Duodenal mucosa (tissue), 2 donors: ENCODE data around the gene FBXO38.
"Not testable (repeated sequence)": the region's sequence is repeated elsewhere in the genome, so short reads cannot be mapped to it uniquely, and the experiment has no call there.

Experiments used
- H3K27ac ChIP-seq: one replicate; pipeline ENCODE4 v1.7.0; 2013; ENCODE audit warnings: low read depth, low read length
- H3K27me3 ChIP-seq, 2 donors: one replicate each; pipeline ENCODE4 v1.7.0; 2013; ENCODE audit warnings: low read length in 2 of 2, control low read depth in 1 of 2; ENCODE audit not compliant: insufficient read depth in 2 of 2, control insufficient read depth in 1 of 2
- H3K36me3 ChIP-seq, 2 donors: one replicate each; pipeline ENCODE4 v1.7.0; 2013; ENCODE audit warnings: low read length in 2 of 2, control low read depth in 1 of 2; ENCODE audit not compliant: insufficient read depth in 2 of 2, control insufficient read depth in 1 of 2
- H3K4me1 ChIP-seq, 2 donors: one replicate each; pipeline ENCODE4 v1.7.0; 2013; ENCODE audit warnings: low read length in 2 of 2, control low read depth in 1 of 2; ENCODE audit not compliant: insufficient read depth in 2 of 2, control insufficient read depth in 1 of 2
- H3K4me3 ChIP-seq, 2 donors: one replicate each; pipeline ENCODE4 v1.7.0; 2013; ENCODE audit warnings: low read length in 2 of 2, low read depth in 1 of 2
- H3K9ac ChIP-seq, 2 donors: one replicate each; pipeline ENCODE4 v1.7.0; 2013; ENCODE audit warnings: low read length in 2 of 2, low read depth in 1 of 2
- H3K9me3 ChIP-seq, 2 donors: one replicate each; pipeline ENCODE4 v1.7.0; 2013; ENCODE audit warnings: low read length in 2 of 2, control low read depth in 1 of 2; ENCODE audit not compliant: control insufficient read depth in 1 of 2

Gene FBXO38

DNA sequence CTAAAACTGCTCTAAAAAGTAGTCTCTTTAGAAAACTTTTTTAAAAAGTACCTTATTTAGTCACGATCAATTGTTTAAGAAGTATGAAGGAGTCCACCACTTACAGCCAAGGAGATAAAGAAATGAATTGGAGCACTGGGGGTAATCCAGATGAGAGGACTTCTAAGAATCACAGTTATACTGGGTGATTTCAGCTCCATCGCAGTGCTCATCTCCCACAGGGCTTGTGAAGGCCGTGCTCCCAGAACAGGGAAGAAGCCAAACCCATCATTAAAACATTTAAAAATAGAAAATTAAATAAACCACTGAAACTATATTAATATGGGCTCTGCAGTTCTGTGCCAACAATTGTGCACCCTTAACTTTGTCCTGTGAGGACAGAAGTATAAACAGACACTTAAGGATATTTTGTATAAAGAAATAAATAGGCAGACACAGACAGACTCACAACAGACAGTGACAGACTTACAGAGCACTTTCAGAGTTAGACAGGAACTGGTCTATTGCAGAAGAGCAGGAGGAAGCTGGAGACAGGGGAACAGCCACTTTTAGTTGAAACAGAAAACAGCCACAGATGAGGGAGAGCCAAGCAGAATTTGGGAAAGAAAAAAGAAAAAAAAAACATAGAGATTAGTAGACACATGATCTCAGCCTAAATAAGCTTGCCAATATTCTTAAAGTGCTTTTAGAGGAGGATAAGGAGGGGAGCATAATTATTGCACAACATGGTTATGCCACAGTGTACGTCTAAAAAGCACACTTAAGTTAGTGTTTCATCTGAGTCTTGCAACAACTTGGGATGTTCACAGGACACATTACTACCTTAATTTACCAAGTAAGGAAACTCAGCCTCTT lies 81.8 kb downstream of the FBXO38 start:
- Histone ChIP-seq H3K9me3 (no peaks in the 10 kb centered on the region), H3K4me1 (no peaks in the 10 kb centered on the region), H3K36me3 (no peaks in the 10 kb centered on the region), H3K9ac (no peak overlapping the region), H3K27ac (no peak overlapping the region), H3K27me3 (no peaks in the 10 kb centered on the region), H3K4me3 (no peak overlapping the region)

DNA sequence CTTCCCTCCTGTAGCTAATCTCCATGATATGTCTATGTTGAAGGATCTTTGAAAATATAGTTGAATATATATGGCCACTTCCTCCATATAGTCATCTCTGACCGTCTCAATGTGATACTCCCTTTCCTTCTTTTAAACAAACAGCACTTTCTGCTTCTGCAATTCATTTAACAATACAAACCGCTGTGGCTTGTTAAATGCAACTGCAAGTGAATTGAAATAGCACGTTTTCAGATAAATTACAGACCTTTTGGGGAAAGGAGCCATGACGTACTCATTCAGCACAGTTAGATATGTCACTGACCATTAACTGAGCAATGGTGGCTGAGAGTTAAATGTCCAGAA lies 82.5 kb downstream of the FBXO38 start:
- no peak overlapping the region for H3K9ac ChIP-seq
- H3K9me3 ChIP-seq, result no peaks in the 10 kb centered on the region
- no peaks in the 10 kb centered on the region for H3K4me1 ChIP-seq
- no peak overlapping the region for H3K4me3 ChIP-seq
- no peaks in the 10 kb centered on the region for H3K36me3 ChIP-seq
- no peak overlapping the region for H3K27ac ChIP-seq
- no peaks in the 10 kb centered on the region for H3K27me3 ChIP-seq

DNA sequence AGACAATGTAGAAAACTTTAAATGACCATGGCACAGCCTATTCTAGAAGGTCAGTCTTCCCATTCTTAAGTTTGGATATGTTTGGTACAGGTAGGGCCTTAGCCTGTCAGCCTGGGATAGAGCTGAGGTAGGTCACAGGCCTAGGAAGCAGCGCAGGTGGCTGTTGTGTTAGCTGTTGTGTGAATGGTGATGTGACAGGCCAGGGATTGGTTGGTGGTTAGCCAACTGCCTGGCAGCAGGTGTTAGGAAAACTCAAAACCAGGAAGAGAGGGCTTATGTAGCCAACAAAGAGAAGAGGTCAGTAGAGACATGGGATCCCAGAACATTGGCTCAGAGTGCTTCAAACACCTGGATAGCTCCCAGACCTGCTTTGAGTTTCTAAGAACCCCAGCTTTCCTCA lies 84.2 kb downstream of the FBXO38 start:
- no peaks in the 10 kb centered on the region for H3K9me3 ChIP-seq
- H3K4me1 ChIP-seq, result no peaks in the 10 kb centered on the region
- no peak overlapping the region for H3K27ac ChIP-seq
- no peaks in the 10 kb centered on the region for H3K36me3 ChIP-seq
- no peaks in the 10 kb centered on the region for H3K27me3 ChIP-seq
- no peak overlapping the region for H3K9ac ChIP-seq
- H3K4me3 ChIP-seq, result no peak overlapping the region

DNA sequence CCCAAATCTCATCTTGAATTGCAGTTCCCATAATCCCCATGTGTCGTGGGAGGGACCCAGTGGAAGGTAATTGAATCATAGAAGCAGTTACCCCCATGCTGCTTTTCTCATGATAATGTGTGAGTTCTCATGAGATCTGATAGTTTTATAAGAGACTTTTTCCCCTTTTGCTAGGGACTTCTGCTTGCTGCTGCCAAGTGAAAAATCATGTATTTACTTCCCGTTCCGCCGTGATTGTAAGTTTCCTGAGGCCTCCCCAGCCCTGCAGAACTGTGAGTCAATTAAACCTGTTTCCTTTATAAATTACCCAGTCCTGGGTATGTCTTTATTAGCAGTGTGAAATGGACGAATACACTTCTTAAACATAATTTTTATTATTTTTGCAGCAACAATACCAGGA lies 85.0 kb downstream of the FBXO38 start:
- not testable (repeated sequence) for H3K27ac ChIP-seq, H3K27me3 ChIP-seq, H3K36me3 ChIP-seq, H3K4me1 ChIP-seq, H3K9me3 ChIP-seq, H3K4me3 ChIP-seq, H3K9ac ChIP-seq

DNA sequence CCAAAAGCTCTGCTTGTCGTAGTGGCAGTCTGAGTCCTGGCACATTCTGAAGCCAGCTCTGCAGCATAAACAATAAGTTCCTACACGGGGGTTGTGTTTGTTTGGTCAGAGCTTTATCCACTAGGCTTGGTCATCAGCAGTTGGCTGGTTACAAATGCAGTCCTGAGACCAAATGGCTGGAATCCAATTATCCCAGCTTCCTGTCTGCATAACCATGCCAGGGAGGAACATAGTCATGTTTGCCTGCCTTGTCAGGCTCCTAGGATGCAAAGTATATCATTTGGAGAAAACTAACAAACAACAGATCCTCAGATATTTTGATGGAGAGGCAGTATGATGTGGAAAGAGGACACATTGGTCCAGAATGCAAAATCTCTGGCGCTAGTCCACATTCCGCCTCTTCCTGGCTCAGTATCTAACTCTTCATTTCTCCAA lies 85.8 kb downstream of the FBXO38 start:
- H3K4me1 ChIP-seq, result no peaks in the 10 kb centered on the region
- H3K9me3 ChIP-seq, result no peaks in the 10 kb centered on the region
- no peak overlapping the region for H3K27ac ChIP-seq
- no peak overlapping the region for H3K4me3 ChIP-seq
- no peaks in the 10 kb centered on the region for H3K36me3 ChIP-seq
- H3K9ac ChIP-seq, result no peak overlapping the region
- H3K27me3 ChIP-seq, result no peaks in the 10 kb centered on the region

DNA sequence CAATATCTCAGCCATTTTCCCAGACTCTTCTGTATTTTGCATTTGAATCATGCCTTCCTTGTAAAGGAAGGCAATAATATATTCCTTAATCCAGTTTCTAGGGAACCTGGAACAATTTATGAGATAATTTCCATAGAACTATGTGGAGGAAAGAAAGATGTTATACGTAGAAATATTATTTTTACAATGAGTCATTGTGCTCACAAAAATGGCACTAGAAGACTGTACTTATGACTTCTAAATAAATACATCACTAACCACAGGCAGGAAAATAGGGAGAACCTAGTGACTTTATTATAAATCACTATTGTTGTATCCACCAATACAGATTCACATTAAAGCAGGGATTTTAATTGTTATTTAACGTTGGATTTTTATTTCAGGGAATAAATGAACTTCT lies 87.6 kb downstream of the FBXO38 start:
- H3K4me3 ChIP-seq, result no peak overlapping the region
- no peaks in the 10 kb centered on the region for H3K27me3 ChIP-seq
- no peaks in the 10 kb centered on the region for H3K36me3 ChIP-seq
- H3K9ac ChIP-seq, result no peak overlapping the region
- no peaks in the 10 kb centered on the region for H3K9me3 ChIP-seq
- no peak overlapping the region for H3K27ac ChIP-seq
- no peaks in the 10 kb centered on the region for H3K4me1 ChIP-seq

DNA sequence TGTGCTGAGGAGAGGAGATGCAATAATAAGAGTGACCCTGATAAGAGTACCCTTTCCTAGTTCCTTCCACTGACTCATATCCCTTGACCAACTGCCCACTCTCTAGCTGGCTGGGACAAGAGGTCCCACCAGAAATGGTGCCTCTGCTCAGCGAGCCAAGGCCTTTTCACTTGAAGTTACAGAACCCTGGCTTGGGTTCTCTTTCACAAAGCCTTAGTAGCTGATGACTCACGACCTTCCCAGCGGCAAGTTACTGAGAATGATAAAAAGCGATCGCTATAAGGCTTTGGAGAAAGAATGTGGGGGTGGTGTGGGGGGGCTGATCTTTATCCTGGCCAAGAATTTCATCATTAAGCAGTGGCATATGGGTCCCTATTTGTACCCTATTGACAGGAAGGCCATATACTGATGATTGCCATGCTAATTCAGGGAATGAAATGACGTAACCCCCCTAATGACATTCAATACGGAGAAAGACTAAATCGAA lies 90.3 kb downstream of the FBXO38 start:
- Histone ChIP-seq H3K27ac (no peak overlapping the region), H3K4me1 (no peaks in the 10 kb centered on the region), H3K9me3 (no peaks in the 10 kb centered on the region), H3K9ac (no peak overlapping the region), H3K36me3 (no peaks in the 10 kb centered on the region), H3K27me3 (no peaks in the 10 kb centered on the region), H3K4me3 (no peak overlapping the region)

DNA sequence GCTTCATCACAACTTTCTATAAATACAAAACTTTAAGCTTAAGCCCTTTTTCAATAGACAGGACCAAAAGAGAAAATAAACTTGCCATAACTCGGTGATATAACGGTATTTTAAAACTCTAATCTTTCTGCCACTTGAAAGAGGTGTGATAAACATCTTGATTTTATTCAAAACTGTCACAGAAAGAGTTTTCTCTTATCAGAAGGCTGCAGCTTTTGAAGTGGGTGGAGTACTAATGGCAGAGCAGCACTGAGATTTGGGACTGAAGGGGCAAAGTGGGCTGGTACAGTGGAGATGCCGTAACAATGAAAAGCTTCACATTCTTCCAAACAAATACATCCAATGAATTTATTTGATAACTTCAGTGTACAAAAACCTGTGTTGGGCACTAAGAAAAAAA lies 92.5 kb downstream of the FBXO38 start:
- no peaks in the 10 kb centered on the region for H3K4me1 ChIP-seq
- no peak overlapping the region for H3K9ac ChIP-seq
- H3K4me3 ChIP-seq, result no peak overlapping the region
- H3K27ac ChIP-seq, result no peak overlapping the region
- H3K36me3 ChIP-seq, result no peaks in the 10 kb centered on the region
- H3K27me3 ChIP-seq, result no peaks in the 10 kb centered on the region
- no peaks in the 10 kb centered on the region for H3K9me3 ChIP-seq

DNA sequence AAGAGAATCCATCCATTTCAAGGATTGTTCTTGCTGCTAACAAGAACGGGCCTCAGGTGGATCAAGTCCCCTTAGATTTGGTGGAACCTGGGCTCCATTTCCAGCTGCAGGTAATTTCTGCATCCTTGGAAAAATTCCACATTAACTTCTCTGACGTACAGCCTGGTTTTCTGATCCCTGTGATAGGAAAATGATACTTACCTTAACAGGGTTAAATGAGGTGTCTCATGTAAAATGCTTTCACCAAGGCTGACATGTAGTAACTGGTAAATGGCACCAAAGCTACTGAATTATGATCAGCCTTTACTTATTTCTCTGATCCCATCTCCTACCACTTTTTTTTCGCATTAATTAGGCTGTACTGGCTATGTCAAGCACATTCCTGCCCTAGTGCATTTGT lies 93.7 kb downstream of the FBXO38 start:
- Histone ChIP-seq H3K27me3 (no peaks in the 10 kb centered on the region), H3K27ac (no peak overlapping the region), H3K9ac (no peak overlapping the region), H3K36me3 (no peaks in the 10 kb centered on the region), H3K4me3 (no peak overlapping the region), H3K4me1 (no peaks in the 10 kb centered on the region), H3K9me3 (no peaks in the 10 kb centered on the region)

DNA sequence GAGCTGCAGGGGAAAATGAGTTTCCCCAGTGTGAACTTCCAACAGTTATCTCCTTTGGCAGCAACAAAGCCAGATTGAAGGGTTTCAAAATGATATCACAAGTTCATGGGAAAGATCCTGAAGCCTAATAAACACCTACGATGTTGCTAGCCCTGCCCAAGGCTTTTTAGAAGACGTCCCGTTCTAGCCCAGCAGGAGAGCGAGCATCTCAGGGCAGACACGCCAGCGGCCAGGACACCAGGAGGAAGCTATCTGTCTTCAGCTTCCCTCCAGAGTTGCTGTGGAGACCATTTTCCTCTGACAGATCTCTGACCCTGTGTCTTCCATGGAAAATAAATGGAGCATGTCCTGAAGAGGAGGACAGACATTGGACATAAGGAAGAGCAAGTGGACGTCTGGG lies 98.4 kb downstream of the FBXO38 start:
- H3K36me3 ChIP-seq, result no peaks in the 10 kb centered on the region
- no peaks in the 10 kb centered on the region for H3K27me3 ChIP-seq
- no peaks in the 10 kb centered on the region for H3K9me3 ChIP-seq
- no peak overlapping the region for H3K27ac ChIP-seq
- no peaks in the 10 kb centered on the region for H3K4me1 ChIP-seq
- no peak overlapping the region for H3K4me3 ChIP-seq
- H3K9ac ChIP-seq, result no peak overlapping the region
